Stimulated activated CD4-positive, alpha-beta T cell treated with anti-CD3 and anti-CD28 coated beads, Interleukin-15, amount 100 ng/mL, for 1 hour (primary cell): ENCODE data around the gene RFC2.
"Not testable (repeated sequence)": the region's sequence is repeated elsewhere in the genome, so short reads cannot be mapped to it uniquely, and the experiment has no call there.

Experiments
- DNase-seq, 2 donors: peaks; one replicate each; pipeline ENCODE4 v3.0.0-alpha.2; 2020; ENCODE audit warnings: low read depth in 1 of 2, low spot score in 1 of 2

Gene RFC2

GRCh38 chr7:74252893-74253292 lies 1.3 kb downstream of the RFC2 start:
- no peak for DNase-seq

GRCh38 chr7:74249058-74249457 lies 5.1 kb downstream of the RFC2 start:
- not testable (repeated sequence) for DNase-seq

- no peak for DNase-seq
Measured at GRCh38 chr7:74248156-74248555, 6.0 kb downstream of the RFC2 start.

GRCh38 chr7:74246497-74246896 lies 7.7 kb downstream of the RFC2 start:
- DNase-seq = no peak

GRCh38 chr7:74242122-74242443 lies 12.1 kb downstream of the RFC2 start:
- DNase-seq = no peak

- no peak for DNase-seq
Measured at GRCh38 chr7:74240482-74240881, 13.7 kb downstream of the RFC2 start.

GRCh38 chr7:74236284-74236683 lies 17.9 kb downstream of the RFC2 start:
- no peak for DNase-seq

GRCh38 chr7:74235518-74236268 lies 18.5 kb downstream of the RFC2 start:
- DNase-seq = no peak

- no peak for DNase-seq
Measured at GRCh38 chr7:74233655-74234285, 20.4 kb downstream of the RFC2 start.

- DNase-seq = no peak
Measured at GRCh38 chr7:74231232-74231590, 23.0 kb downstream of the RFC2 start.

GRCh38 chr7:74230446-74231231 lies 23.6 kb downstream of the RFC2 start:
- DNase-seq = no peak

- no peak for DNase-seq
Measured at GRCh38 chr7:74228951-74229900, 25.0 kb downstream of the RFC2 start.

- DNase-seq = no peak
Measured at GRCh38 chr7:74226633-74227032, 27.6 kb downstream of the RFC2 start.

GRCh38 chr7:74225400-74225799 lies 28.8 kb downstream of the RFC2 start:
- DNase-seq = no peak

- DNase-seq = not testable (repeated sequence)
Measured at GRCh38 chr7:74224907-74225306, 29.3 kb downstream of the RFC2 start.

- no peak for DNase-seq
Measured at GRCh38 chr7:74224511-74224832, 29.7 kb downstream of the RFC2 start.

GRCh38 chr7:74223711-74224510 lies 30.3 kb downstream of the RFC2 start:
- no peak for DNase-seq

GRCh38 chr7:74222851-74223710 lies 31.1 kb downstream of the RFC2 start:
- DNase-seq = no peak

- no peak for DNase-seq
Measured at GRCh38 chr7:74221713-74222112, 32.5 kb downstream of the RFC2 start.

GRCh38 chr7:74220229-74220628 lies 34.0 kb downstream of the RFC2 start:
- DNase-seq = no peak
